Kidney epithelial cell (primary cell): ENCODE results near the gene RECK. TPM values are rescaled to one million over a fixed set of nuclear protein-coding genes. Genes with fewer than 3 reads are reported as not detected.
"Not testable (repeated sequence)": the region's sequence is repeated elsewhere in the genome, so short reads cannot be mapped to it uniquely, and the experiment has no call there.

Experiments used
- DNase-seq: peaks from one replicate; pipeline ENCODE4 v3.0.0-alpha.2; 2010; ENCODE audit warnings: low read depth
- H3K27me3 ChIP-seq: 2 replicates; pipeline ENCODE4 v1.6.0; 2011; ENCODE audit warnings: low read length; ENCODE audit not compliant: control insufficient read depth, insufficient read depth
- H3K36me3 ChIP-seq: 2 replicates; pipeline ENCODE4 v1.5.1; 2011; ENCODE audit warnings: low read length; ENCODE audit not compliant: control insufficient read depth, insufficient read depth
- H3K4me3 ChIP-seq: 2 replicates; pipeline ENCODE4 v1.5.1; 2011; ENCODE audit warnings: low read depth, mild to moderate bottlenecking, control low read depth, low read length
- CTCF ChIP-seq: IDR thresholded peaks from 2 replicates; pipeline ENCODE4 v1.5.1; 2011; ENCODE audit warnings: mild to moderate bottlenecking, moderate library complexity, low read length, control low read depth, inconsistent platforms; ENCODE audit not compliant: insufficient read depth, poor library complexity, severe bottlenecking
- total RNA-seq: library from RNA; depleted of rRNA; stranded (reverse); fragments of >200 nt; gene quantifications from 2 replicates; pipeline ENCODE4 v1.2.3, GENCODE V29; 2015

Gene RECK
- total RNA-seq, 1 donor from 2014 or later = 4.0 TPM

- Histone ChIP-seq H3K36me3 (no peaks in the 10 kb centered on the region), H3K4me3 (no peak overlapping the region), H3K27me3 (no peaks in the 10 kb centered on the region)
- DNase-seq = no peak
- TF ChIP-seq CTCF = no peak
These were observed 117.0 kb downstream of the RECK start for GRCh38 chr9:36153746-36154145.

- H3K36me3 ChIP-seq = no peaks in the 10 kb centered on the region
- no peaks in the 10 kb centered on the region for H3K27me3 ChIP-seq
- H3K4me3 ChIP-seq = no peak overlapping the region
- DNase-seq = no peak
- TF ChIP-seq CTCF = no peak
These were observed 117.7 kb downstream of the RECK start for GRCh38 chr9:36154331-36154952.

- no peak for TF ChIP-seq CTCF
- H3K36me3 ChIP-seq = no peaks in the 10 kb centered on the region
These were observed 119.4 kb downstream of the RECK start for GRCh38 chr9:36156116-36156515.

DNA sequence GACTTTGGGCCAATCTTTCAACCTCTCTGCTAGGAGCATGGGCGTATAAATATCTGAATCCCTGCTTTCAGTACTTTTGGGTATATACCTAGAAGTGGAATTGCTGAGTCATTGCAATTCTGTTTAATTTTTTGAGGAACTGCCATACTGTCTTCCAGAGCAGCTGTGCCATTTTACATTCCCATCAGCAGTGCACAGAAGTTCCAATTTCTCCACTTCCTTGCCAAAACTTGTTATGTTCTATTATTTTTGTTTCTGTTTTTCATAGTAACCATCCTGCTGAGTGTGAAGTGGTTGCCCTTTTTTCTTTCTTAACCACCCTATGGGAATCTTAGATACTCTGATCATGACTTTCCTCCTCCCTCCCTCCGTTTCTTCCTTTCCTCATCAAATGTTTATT is 121.4 kb downstream of the RECK start:
- DNase-seq = no peak
- no peak overlapping the region for H3K4me3 ChIP-seq
- no peaks in the 10 kb centered on the region for H3K27me3 ChIP-seq
- no peak for TF ChIP-seq CTCF
- no peaks in the 10 kb centered on the region for H3K36me3 ChIP-seq

More at GRCh38 chr9:36156116-36156515, 119.4 kb downstream of the RECK start:
- H3K4me3 ChIP-seq = no peak overlapping the region
- H3K27me3 ChIP-seq = no peaks in the 10 kb centered on the region
- no peak for DNase-seq

GRCh38 chr9:36158917-36159316 is 122.2 kb downstream of the RECK start:
- Histone ChIP-seq H3K27me3 (no peaks in the 10 kb centered on the region), H3K36me3 (no peaks in the 10 kb centered on the region), H3K4me3 (no peak overlapping the region)
- no peak for TF ChIP-seq CTCF
- DNase-seq = no peak

DNA sequence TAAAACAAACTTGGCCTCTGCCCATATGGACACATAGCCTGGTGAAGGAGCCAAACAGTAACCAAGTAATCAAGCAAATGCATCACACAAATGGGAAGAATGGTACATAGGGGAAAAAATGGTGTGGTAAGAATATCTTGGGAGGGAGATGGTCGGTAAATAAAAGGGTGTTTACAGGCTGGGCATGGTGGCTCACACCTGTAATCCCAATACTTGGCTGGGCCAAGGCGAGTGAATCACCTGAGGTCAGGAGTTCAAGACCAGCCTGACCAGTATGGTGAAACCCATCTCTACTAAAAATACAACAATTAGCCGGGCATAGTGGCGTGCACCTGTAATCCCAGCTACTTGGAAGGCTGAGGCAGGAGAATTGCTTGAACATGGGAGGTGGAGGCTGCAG is 122.8 kb downstream of the RECK start:
- not testable (repeated sequence) for DNase-seq, H3K4me3 ChIP-seq, H3K27me3 ChIP-seq, H3K36me3 ChIP-seq

DNA sequence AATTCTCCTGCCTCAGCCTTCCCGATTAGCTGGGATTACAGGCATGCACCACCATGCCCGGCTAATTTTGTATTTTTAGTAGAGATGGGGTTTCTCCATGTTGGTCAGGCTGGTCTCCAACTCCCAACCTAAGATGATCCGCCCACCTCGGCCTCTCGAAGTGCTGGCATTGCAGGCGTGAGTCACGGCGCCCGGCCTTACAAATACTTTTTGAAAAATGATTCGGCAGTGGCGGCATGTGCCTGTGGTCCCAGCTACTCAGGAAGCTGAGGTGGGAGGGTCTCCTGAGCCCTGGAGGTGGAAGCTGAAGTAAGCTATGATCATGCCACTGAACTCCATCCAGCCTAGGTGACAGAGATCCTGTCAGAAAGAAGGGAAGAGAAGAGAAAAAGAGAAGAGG is 123.4 kb downstream of the RECK start:
- not testable (repeated sequence) for DNase-seq, H3K36me3 ChIP-seq, H3K4me3 ChIP-seq, H3K27me3 ChIP-seq
